GM12875 (cell line): ENCODE measurements around the gene TMEM184A.

Experiments used
- H3K4me3 ChIP-seq: one replicate; pipeline ENCODE4 v1.5.1; 2011; ENCODE audit warnings: low read depth, low read length, control low read depth
- CTCF ChIP-seq: IDR thresholded peaks from 2 replicates; pipeline ENCODE4 v1.5.1; 2011; ENCODE audit warnings: low read depth, mild to moderate bottlenecking, control low read depth, inconsistent platforms, low read length, moderate library complexity, borderline replicate concordance; ENCODE audit not compliant: insufficient read depth

Gene TMEM184A

GRCh38 chr7:1501487-1502270 lies 54.3 kb downstream of the TMEM184A start:
- no peak for TF ChIP-seq CTCF
- H3K4me3 ChIP-seq: no peak overlapping the region

DNA sequence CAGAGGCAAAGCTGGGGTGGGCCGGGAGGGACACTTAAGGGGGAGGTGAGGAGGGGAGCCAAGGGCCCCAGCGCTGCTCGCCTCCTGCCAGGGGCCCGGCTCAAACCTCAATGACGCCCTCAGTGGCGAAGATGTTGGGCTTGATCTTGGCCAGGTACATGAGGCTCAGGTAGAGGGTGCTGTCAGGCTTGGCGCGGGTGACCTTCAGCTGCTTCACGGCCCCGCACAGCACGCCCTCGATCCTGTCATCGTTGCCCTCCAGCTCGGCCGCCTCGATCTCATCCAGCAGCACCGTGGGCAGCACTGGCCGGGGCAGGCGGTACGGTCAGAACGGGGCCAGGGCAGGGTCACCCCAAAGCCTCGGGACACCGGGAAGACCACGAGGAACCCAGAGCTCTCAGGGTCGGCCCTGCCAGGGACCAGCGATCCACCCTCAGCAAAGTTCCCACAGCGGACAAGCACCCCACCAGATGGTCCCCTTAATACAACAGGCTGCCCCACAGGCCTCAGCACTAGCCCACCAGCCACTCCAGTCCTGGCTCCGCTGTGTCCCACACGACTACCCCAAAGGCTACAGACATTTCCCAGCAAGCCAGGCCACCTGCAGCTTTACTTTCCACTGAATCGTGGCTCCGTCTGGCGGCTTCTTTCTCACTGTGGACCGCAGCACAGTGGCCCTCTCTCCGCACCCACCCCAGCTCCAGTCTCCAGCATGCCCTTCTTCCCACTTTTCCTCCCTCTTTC lies 55.8 kb downstream of the TMEM184A start:
- no peak overlapping the region for H3K4me3 ChIP-seq
- no peak for TF ChIP-seq CTCF

DNA sequence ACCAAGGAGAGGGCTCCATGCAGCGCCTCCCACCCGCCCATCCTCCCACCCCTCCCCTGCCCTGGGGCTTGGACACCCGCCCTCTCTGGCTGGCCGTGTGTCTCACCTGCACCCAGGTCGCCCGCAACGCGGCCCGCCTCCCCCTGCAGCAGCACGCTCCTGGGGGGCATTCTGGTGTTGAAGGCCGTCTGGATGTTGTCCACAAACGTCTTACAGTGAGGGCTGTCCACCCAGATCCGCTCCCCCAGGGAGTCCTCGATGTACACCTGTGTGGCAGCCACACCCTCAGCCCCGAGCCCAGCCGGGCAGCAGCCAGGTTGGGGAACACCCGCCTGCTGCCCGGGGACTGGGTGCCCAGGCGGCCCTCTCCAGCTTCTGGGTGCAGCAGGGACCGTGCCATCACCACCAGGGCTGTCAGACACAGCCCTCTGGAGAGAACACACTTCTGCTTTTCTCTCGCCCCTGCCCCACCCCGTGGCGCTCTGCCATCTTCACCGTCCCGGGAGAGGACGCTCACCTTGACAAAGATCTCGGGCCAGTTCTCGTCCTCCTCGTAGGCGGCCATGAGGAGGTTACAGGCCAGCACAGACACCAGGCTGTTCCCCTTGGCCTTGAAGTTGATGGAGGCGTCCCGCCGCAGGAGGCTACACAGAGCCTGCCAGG lies 56.5 kb downstream of the TMEM184A start:
- H3K4me3 ChIP-seq: no peak overlapping the region
- TF ChIP-seq CTCF: no peak

DNA sequence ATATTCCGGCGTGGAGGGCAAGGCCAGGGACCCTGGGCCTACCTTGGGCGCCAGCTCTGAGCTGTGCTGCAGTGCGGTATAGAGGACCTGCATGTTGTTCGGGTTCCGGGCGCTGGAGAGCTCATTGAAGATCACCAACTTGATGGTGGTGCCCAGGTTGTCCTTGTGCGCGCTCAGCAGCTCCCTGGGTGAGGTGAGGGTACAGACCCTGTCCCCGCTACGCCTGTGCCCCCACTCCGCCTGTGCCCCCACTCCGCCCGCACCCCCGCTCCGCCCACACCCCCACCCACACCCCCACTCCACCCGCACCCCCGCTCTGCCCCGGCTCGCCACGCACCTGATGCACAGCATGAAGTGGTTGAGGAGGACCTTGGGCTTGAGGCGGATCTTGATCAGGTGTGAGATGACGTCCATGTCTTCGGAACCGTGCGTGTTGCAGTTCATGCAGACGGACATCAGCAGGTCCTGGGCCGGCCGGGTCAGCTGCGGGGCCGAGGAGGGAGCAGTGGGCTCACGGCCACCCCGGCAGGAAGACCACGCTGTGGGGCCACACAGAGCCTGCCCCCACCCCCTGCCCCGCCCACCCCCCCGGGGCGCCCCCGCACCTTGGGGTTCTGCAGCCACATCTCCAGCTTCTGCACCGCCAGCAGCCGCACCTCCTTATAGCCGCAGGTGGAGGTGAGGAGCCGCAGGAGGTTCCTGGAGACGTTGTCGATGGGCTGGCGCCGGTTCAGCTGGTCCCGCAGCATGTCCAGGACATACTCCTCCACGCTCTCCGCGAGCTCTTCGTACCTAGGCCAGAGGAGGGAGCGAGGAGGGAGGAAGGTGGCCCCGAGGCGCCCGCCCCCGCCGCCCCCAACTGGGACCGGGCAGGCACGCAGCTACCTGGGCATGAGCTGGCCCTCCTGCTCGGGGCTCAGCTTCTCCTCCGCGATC lies 57.4 kb downstream of the TMEM184A start:
- TF ChIP-seq CTCF: no peak
- H3K4me3 ChIP-seq: no peak overlapping the region

- TF ChIP-seq CTCF: no peak
Measured at GRCh38 chr7:1497293-1497927, 58.6 kb downstream of the TMEM184A start.

More at GRCh38 chr7:1497293-1497927, 58.6 kb downstream of the TMEM184A start:
- no peak overlapping the region for H3K4me3 ChIP-seq
